K562 (cell line): ENCODE measurements around the gene ARHGDIA. TPM values are rescaled to one million over a fixed set of nuclear protein-coding genes. Genes with fewer than 3 reads are reported as not detected.

Source experiments
- ATAC-seq: fragments of 200-7000 bp; cut with Tn5 transposase; 3 replicates; pipeline ENCODE4 v1.9.1; 2020; ENCODE audit warnings: moderate library complexity
- BruUV-seq: library from RNA; stranded (reverse); fragments of 400-500 nt; replicated peaks from 2 replicates; lab custom pipeline; 2021; lab: Mats Ljungman, UMichigan
- CTCF ChIA-PET: fragments of 300-600 bp; formaldehyde crosslinking; extraction: SDS; loops from one replicate; lab custom pipeline; 2021; ENCODE audit warnings: low intra/inter-chr PET ratio; lab: Yijun Ruan, JAX
- POLR2A ChIA-PET: fragments of 300-600, 350-650 bp; sonication (Branson Sonifier 250); formaldehyde crosslinking; extraction: SDS; loops from one replicate; lab custom pipeline; 2021; ENCODE audit warnings: antibody characterized with exemption, inconsistent platforms; lab: Yijun Ruan, JAX
- DNase-seq, 4 experiments: peaks; one replicate each; pipeline versions ENCODE4 v3.0.0 to v3.0.0-alpha.2; 2011 to 2018; ENCODE audit warnings: low spot score in 3 of 4, mixed read lengths in 3 of 4; ENCODE audit errors: extremely low read depth in 1 of 4
- FAIRE-seq: peaks from 2 replicates; lab custom pipeline; 2011; peaks lifted over from hg19 to GRCh38; lab: Jason Lieb, UNC
- H2AFZ ChIP-seq: 2 replicates; pipeline ENCODE4 v1.6.0; 2011; ENCODE audit warnings: low read depth, low read length, control low read depth, inconsistent platforms
- H3K27ac ChIP-seq: fragments of 200-600 bp; 3 replicates; pipeline ENCODE4 v1.8.0; 2011; ENCODE audit warnings: low read depth, mild to moderate bottlenecking, control low read depth, inconsistent platforms, low read length, moderate library complexity, mixed read lengths; ENCODE audit errors: extremely low read depth
- H3K27me3 ChIP-seq, 2 experiments: fragments of 300-600 bp in 1 of 2; 2 replicates in 1 of 2; 3 replicates in 1 of 2; pipeline versions ENCODE4 v1.6.0 to v1.8.0; 2011; ENCODE audit warnings: inconsistent platforms in 2 of 2, low read length in 2 of 2, mild to moderate bottlenecking in 1 of 2, mixed read lengths in 1 of 2, moderate library complexity in 1 of 2; ENCODE audit not compliant: control insufficient read depth in 2 of 2, insufficient read depth in 2 of 2
- H3K36me3 ChIP-seq: fragments of 300-600 bp; 3 replicates; pipeline ENCODE4 v1.8.0; 2011; ENCODE audit warnings: mild to moderate bottlenecking, low read length, inconsistent platforms; ENCODE audit not compliant: control insufficient read depth, insufficient read depth
- H3K4me1 ChIP-seq, 2 experiments: fragments of 200-600 bp in 1 of 2; replicated peaks in 1 of 2; 2 replicates in 1 of 2; 3 replicates in 1 of 2; pipeline versions ENCODE4 v1.5.1 to v1.8.0; 2011; ENCODE audit warnings: inconsistent platforms in 2 of 2, low read length in 2 of 2, mild to moderate bottlenecking in 1 of 2, mixed read lengths in 1 of 2, moderate library complexity in 1 of 2; ENCODE audit not compliant: control insufficient read depth in 2 of 2, insufficient read depth in 2 of 2
- H3K4me2 ChIP-seq: 2 replicates; pipeline ENCODE4 v1.6.1; 2011; ENCODE audit warnings: low read length, control low read depth, inconsistent platforms, mixed read lengths; ENCODE audit not compliant: insufficient read depth
- H3K4me3 ChIP-seq: fragments of 200-600 bp; sonication (generic), shearing (Covaris generic); 2 replicates; pipeline ENCODE4 v1.5.1; 2016; ENCODE audit warnings: control low read depth, inconsistent platforms
- H3K79me2 ChIP-seq: fragments of 200-600 bp; 3 replicates; pipeline ENCODE4 v1.8.0; 2011; ENCODE audit warnings: low read length, inconsistent platforms; ENCODE audit not compliant: control insufficient read depth, insufficient read depth
- H3K9ac ChIP-seq, 2 experiments: 2 replicates each; pipeline versions ENCODE4 v1.6.0 to v1.6.1; 2011; ENCODE audit warnings: low read depth in 2 of 2, low read length in 2 of 2, control low read depth in 1 of 2, inconsistent platforms in 1 of 2, mild to moderate bottlenecking in 1 of 2, mixed read lengths in 1 of 2; ENCODE audit not compliant: insufficient read depth in 1 of 2
- H3K9me1 ChIP-seq: one replicate; pipeline ENCODE4 v1.6.0; 2011; ENCODE audit warnings: inconsistent platforms, mild to moderate bottlenecking, low read length, moderate library complexity; ENCODE audit not compliant: control insufficient read depth, insufficient read depth
- H3K9me3 ChIP-seq: replicated peaks from 2 replicates; pipeline ENCODE4 v1.5.1; 2011; ENCODE audit warnings: low read depth, low read length, inconsistent platforms; ENCODE audit not compliant: control insufficient read depth, insufficient read depth
- H4K20me1 ChIP-seq: replicated peaks from 2 replicates; pipeline ENCODE4 v1.6.1; 2011; ENCODE audit warnings: low read length, inconsistent platforms, mixed read lengths; ENCODE audit not compliant: control insufficient read depth, insufficient read depth
- ATF1 ChIP-seq, 2 experiments: fragments of 450-650 bp in 1 of 2; IDR thresholded peaks; 2 replicates each; pipeline ENCODE4 v1.6.1; 2016; ENCODE audit warnings: missing compliant biosample characterization in 1 of 2, missing genetic modification characterization in 1 of 2
- BCL6 ChIP-seq: fragments of 250-450 bp; sonication (Bioruptor Pico); IDR thresholded peaks from 2 replicates; pipeline ENCODE4 v1.4.0; 2020
- KLF10 ChIP-seq: fragments of 250-450 bp; sonication (Bioruptor Pico); IDR thresholded peaks from 2 replicates; pipeline ENCODE4 v1.6.1; 2021; ENCODE audit warnings: matching md5 sums
- POLR2G ChIP-seq: fragments of 200-400 bp; formaldehyde crosslinking; IDR thresholded peaks from 2 replicates; pipeline ENCODE4 v1.6.1; 2017; ENCODE audit warnings: low read depth, mild to moderate bottlenecking, antibody characterized with exemption, low read length, moderate library complexity
- RBFOX2 ChIP-seq: fragments of 200-400 bp; formaldehyde crosslinking; IDR thresholded peaks from 2 replicates; pipeline ENCODE4 v1.6.1; 2017; ENCODE audit warnings: low read depth, mild to moderate bottlenecking, low read length, moderate library complexity
- TBL1XR1 ChIP-seq, 2 experiments: IDR thresholded peaks; 2 replicates each; pipeline ENCODE4 v1.6.1; 2012; ENCODE audit warnings: improper control_type of control experiment in 2 of 2, low read length in 2 of 2, mild to moderate bottlenecking in 1 of 2
- TEAD2 ChIP-seq: fragments of 450-650 bp; IDR thresholded peaks from 2 replicates; pipeline ENCODE4 v1.6.1; 2016; ENCODE audit warnings: missing genetic modification characterization, control low read depth, missing compliant biosample characterization
- THRAP3 ChIP-seq: fragments of 450-650 bp; IDR thresholded peaks from 2 replicates; pipeline ENCODE4 v1.6.1; 2016; ENCODE audit warnings: mild to moderate bottlenecking, inconsistent platforms, borderline replicate concordance
- ZNF224 ChIP-seq: sonication (generic); formaldehyde crosslinking; IDR thresholded peaks from 2 replicates; pipeline ENCODE4 v1.8.0; 2022; ENCODE audit warnings: mild to moderate bottlenecking, missing genetic modification reagents
- ZNF512 ChIP-seq: IDR thresholded peaks from 2 replicates; pipeline ENCODE4 v1.6.1; 2016; ENCODE audit warnings: missing genetic modification characterization, missing compliant biosample characterization
- ZNF584 ChIP-seq: fragments of 200-800 bp; sonication (Bioruptor generic); IDR thresholded peaks from 2 replicates; pipeline ENCODE4 v1.6.1; 2016; ENCODE audit warnings: low read depth, mild to moderate bottlenecking, missing genetic modification characterization, missing compliant biosample characterization
- ZNF699 ChIP-seq: fragments of 250-450 bp; sonication (Bioruptor Pico); IDR thresholded peaks from 2 replicates; pipeline ENCODE4 v1.8.0; 2021; ENCODE audit warnings: mild to moderate bottlenecking, moderate library complexity; ENCODE audit not compliant: insufficient replicate concordance
- WGBS: fragments of 100-300 bp; shearing (Covaris generic); methylation state at CpG from one replicate; pipeline ENCODE4 v1.1.6; 2016; ENCODE audit warnings: low coverage, mixed read lengths; ENCODE audit not compliant: insufficient coverage; ENCODE audit errors: missing lambda C conversion rate; 5-methylcytosine and 5-hydroxymethylcytosine counted together
- in situ Hi-C: fragments of 300-500 bp; cut with MboI; formaldehyde crosslinking; loops from 4 replicates; pipeline ENCODE4 v1.15.0; 2018; ENCODE audit warnings: inconsistent platforms, mixed read lengths
- intact Hi-C: fragments of 100-400 bp; cut with micrococcal nuclease; formaldehyde crosslinking; loops from 2 replicates; pipeline ENCODE4 v1.14.2; 2022
- polyA plus RNA-seq, 8 experiments: library from polyadenylated mRNA; depleted of rRNA in 4 of 8; stranded (reverse) in 5 of 8; unstranded in 3 of 8; fragments of >200 nt; fragmentation: Nextera tagmentation in 2 of 8; fragmentation: Illumina TruSeq in 1 of 8; extraction: Ambion mirVana in 2 of 8; extraction: Trizol in 1 of 8; gene quantifications; 2 replicates each; pipeline versions ENCODE4 v1.2.1 to v1.2.3, GENCODE V29; 2011 to 2014; ENCODE audit warnings: inconsistent platforms in 1 of 8, missing spikeins in 1 of 8
- total RNA-seq, 7 experiments: library from RNA; depleted of rRNA in 6 of 7; stranded (reverse); fragments of >200 nt in 6 of 7; fragmentation: Illumina TruSeq in 2 of 7; extraction: Trizol in 2 of 7; gene quantifications; 2 replicates each; pipeline versions ENCODE4 v1.2.1 to v1.2.3, GENCODE V29; 2011 to 2021; ENCODE audit warnings: low replicate concordance in 1 of 7

The ARHGDIA gene
- total and polyA plus RNA-seq, 9 of the 15 experiments (the other 6 are each of a cell fraction or from before 2014, with no cell fraction given) = 9.6 to 340 (median 97.6) TPM

GRCh38 chr17:81851423-81851822 lies 19.7 kb downstream of the ARHGDIA start:
- in situ Hi-C loops = no loop called here

GRCh38 chr17:81849457-81849856 lies 21.7 kb downstream of the ARHGDIA start:
- H2AFZ ChIP-seq = no peak overlapping the region
- WGBS = 96% methylated on average over 11 of the region's 12 CpGs
- ChIA-PET POLR2A (interaction anchor here (8.3 kb wide), 1 partner anchor 7 kb away, joined by 85 read pairs; no protein-coding TSS in a partner anchor), CTCF (no interaction called here)
- H4K20me1 ChIP-seq = no peaks in the 10 kb centered on the region; the same call in 1 of the 2 replicates
- H3K36me3 ChIP-seq = peaks cover 90% of the 10 kb centered on the region; the same call in 2 of the 3 replicates
- no TSS peak for BruUV-seq
- peaks cover 23% of the 10 kb centered on the region; the same call in 2 of the 3 replicates for H3K79me2 ChIP-seq
- no peak for DNase-seq
- no peak for FAIRE-seq
- TF ChIP-seq KLF10 (CRISPR knock-in tag) (no peak), ZNF512 (tag) (no peak), ZNF224 (CRISPR knock-in tag) (no peak), BCL6 (no peak), TEAD2 (tag) (no peak), POLR2G (0 out of 2 replicates have a peak, but pooled peaks have one; percentile 36), ZNF584 (CRISPR knock-in tag) (no peak), RBFOX2 (peak; percentile 58)
- intact Hi-C loops = no loop called here
- H3K4me1 ChIP-seq = peaks cover 0 to 18% of the 10 kb centered on the region in 2 experiments; a peak in 1 of 5 replicates
- no peak overlapping the region for H3K27ac ChIP-seq
- H3K9me3 ChIP-seq = no peaks in the 10 kb centered on the region
- ATAC-seq = no peak
- H3K4me3 ChIP-seq = no peak overlapping the region
- no peaks in the 10 kb centered on the region for H3K27me3 ChIP-seq
- no peak overlapping the region for H3K9ac ChIP-seq
- H3K4me2 ChIP-seq = no peak overlapping the region
- in situ Hi-C loops = no loop called here
- H3K9me1 ChIP-seq = no peaks in the 10 kb centered on the region

More at GRCh38 chr17:81851423-81851822, 19.7 kb downstream of the ARHGDIA start:
- Histone ChIP-seq H3K27me3 (no peaks in the 10 kb centered on the region), H3K9me3 (no peaks in the 10 kb centered on the region), H3K4me2 (no peak overlapping the region), H3K36me3 (peaks cover 90% of the 10 kb centered on the region; the same call in 2 of the 3 replicates), H3K79me2 (peaks cover 39% of the 10 kb centered on the region), H3K9me1 (no peaks in the 10 kb centered on the region), H3K4me1 (peaks cover 0 to 17% of the 10 kb centered on the region in 2 experiments; a peak in 1 of 5 replicates), H2AFZ (no peak overlapping the region), H4K20me1 (no peaks in the 10 kb centered on the region; the same call in 1 of the 2 replicates), H3K4me3 (no peak overlapping the region), H3K27ac (no peak overlapping the region), H3K9ac (peak overlapping the region in 1 of 2 experiments; percentile 64; a peak in 2 of 4 replicates)
- POLR2A ChIA-PET = interaction anchor here (0.7 to 8.3 kb wide), 7 partner anchors 8 to 148 kb away, joined by 3 to 85 read pairs (median 5); partner anchors contain the start of genes MCRIP1, MRPL12 and P4HB
- intact Hi-C loops = no loop called here
- no TSS peak for BruUV-seq
- ATAC-seq = no peak
- TF ChIP-seq THRAP3 (no peak), ZNF699 (CRISPR knock-in tag) (no peak), RBFOX2 (peak; percentile 29; the same call in 1 of the 2 replicates), ATF1 (CRISPR knock-in tag; IDR thresholded peaks at IDR 0.05) (no peak), ATF1 (tag; IDR thresholded peaks at IDR 0.05) (no peak), TBL1XR1 (IDR thresholded peaks at IDR 0.05; ENCODE audit: low read length in 2 of 2) (no peak), POLR2G (peak; percentile 56; the same call in 1 of the 2 replicates)
- WGBS = 98% methylated on average over 9 of the region's 16 CpGs
- no peak for FAIRE-seq
- no peak for DNase-seq
- CTCF ChIA-PET = no interaction called here
